Measurements from ENCODE around the gene MUC6.

Gene MUC6

DNA sequence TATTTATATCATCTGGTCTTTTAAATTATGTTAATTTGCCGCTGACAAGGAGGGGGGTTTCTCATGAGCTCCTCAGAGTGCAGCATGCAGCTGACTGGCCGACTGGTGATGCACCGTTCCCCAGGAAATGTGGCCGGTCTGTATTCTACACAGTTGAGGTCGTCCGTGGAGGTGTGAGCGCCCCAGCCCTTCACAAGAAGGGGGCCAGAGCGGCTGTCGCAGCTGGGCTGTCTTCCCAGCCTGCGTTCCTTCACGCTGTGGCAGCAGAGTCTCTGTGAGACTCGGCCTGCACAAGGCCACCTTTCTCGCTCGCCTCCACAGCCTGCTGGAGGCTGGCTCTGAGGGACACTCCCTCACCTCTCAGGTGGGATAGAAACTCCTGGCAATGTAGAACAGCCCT, 67.7 kb downstream of the MUC6 start:
- H3K36me3 ChIP-seq (ENCODE audit: low read depth), result peaks cover 29% of the 10 kb centered on the region
- ATAC-seq (ENCODE audit: low read depth) (no peak), DNase-seq (ENCODE audit: low spot score) (no peak)
- H3K9me3 ChIP-seq (ENCODE audit: severe bottlenecking), result no peaks in the 10 kb centered on the region
- H3K4me3 ChIP-seq (ENCODE audit: severe bottlenecking), result no peak overlapping the region
- no peaks in the 10 kb centered on the region for H3K4me1 ChIP-seq (ENCODE audit: insufficient read depth, poor library complexity, severe bottlenecking)
- no peaks in the 10 kb centered on the region for H3K27me3 ChIP-seq (ENCODE audit: insufficient read depth, poor library complexity, severe bottlenecking)
- TF ChIP-seq, protein P1, sequence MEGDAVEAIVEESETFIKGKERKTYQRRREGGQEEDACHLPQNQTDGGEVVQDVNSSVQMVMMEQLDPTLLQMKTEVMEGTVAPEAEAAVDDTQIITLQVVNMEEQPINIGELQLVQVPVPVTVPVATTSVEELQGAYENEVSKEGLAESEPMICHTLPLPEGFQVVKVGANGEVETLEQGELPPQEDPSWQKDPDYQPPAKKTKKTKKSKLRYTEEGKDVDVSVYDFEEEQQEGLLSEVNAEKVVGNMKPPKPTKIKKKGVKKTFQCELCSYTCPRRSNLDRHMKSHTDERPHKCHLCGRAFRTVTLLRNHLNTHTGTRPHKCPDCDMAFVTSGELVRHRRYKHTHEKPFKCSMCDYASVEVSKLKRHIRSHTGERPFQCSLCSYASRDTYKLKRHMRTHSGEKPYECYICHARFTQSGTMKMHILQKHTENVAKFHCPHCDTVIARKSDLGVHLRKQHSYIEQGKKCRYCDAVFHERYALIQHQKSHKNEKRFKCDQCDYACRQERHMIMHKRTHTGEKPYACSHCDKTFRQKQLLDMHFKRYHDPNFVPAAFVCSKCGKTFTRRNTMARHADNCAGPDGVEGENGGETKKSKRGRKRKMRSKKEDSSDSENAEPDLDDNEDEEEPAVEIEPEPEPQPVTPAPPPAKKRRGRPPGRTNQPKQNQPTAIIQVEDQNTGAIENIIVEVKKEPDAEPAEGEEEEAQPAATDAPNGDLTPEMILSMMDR (IDR thresholded peaks at IDR 0.05; ENCODE audit: poor library complexity, severe bottlenecking), result no peak
- H3K27ac ChIP-seq (ENCODE audit: poor library complexity, severe bottlenecking), result no peak overlapping the region

DNA sequence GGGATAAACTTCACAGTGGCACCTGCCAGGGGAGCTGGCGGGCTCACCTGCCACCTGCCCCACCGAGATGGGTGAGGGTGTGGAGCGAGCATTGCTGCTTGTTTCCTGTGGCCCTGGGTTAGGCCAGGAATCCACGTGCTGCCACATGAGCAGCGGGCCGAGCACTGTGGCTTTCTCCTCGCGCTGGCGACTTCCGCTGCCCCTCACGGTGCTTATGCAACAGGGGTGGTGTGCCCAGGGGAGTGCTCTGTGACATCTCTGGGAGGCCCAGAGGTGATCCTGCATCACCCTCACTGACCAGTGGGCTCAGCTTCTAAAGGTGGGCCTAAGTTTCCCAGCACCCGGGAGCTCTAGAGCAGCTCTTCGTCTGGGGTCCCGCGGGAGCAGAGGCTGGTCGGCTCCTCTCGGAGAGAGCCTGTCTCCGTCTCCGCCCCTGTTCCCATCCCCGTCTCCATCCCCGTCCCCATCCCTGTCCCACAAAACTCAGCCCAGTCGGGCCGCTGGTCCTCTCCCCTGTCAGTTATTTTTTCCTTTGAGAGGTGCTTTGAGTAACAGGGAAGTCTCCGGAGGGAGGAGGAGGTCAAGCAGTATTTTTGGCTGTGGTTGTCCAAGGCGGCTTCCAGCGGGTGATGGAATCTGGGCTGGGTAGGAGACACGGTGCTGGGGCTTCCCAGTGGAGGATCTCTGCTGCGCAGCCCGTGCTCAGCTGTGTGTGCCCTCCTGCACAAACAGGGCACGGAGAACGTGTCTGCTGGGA, 68.3 kb downstream of the MUC6 start:
- Histone ChIP-seq H3K4me1 (ENCODE audit: insufficient read depth, poor library complexity, severe bottlenecking) (no peaks in the 10 kb centered on the region), H3K36me3 (ENCODE audit: low read depth) (peaks cover 25% of the 10 kb centered on the region), H3K9me3 (ENCODE audit: severe bottlenecking) (no peaks in the 10 kb centered on the region), H3K27me3 (ENCODE audit: insufficient read depth, poor library complexity, severe bottlenecking) (no peaks in the 10 kb centered on the region), H3K4me3 (ENCODE audit: severe bottlenecking) (no peak overlapping the region), H3K27ac (ENCODE audit: poor library complexity, severe bottlenecking) (no peak overlapping the region)
- ATAC-seq (ENCODE audit: low read depth) (no peak; the same call in 2 of the 3 replicates), DNase-seq (ENCODE audit: low spot score) (no peak)
- TF ChIP-seq, protein P1 (IDR thresholded peaks at IDR 0.05; ENCODE audit: poor library complexity, severe bottlenecking), result no peak

DNA sequence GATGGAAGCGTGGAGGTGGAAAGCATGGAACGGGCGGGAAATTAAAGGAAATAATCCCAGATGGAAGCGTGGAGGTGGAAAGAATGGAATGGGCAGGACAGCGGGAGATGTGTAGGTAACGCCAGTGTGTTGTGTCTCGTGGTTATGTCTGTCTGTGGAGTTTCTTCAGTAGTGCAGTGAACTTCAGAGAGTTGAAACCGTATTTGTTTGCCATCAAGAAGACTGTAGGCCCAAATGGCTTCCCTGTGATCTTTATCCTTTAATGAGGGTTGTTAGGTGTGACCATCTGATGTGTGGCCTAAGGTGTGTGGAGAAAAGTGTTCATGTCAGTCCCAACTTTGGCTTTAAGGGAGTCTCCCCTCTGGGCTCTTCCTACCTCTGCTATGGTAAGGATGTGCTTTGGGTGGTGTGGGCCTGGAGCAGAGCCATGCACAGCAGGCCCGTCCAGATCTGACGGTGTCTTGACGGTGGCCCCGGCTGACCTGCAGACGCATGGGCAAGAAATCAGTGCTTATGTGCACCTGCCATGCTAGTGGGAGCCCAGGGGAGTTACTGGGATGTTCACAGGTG, 71.2 kb downstream of the MUC6 start:
- Histone ChIP-seq H3K27ac (ENCODE audit: poor library complexity, severe bottlenecking) (no peak overlapping the region), H3K36me3 (ENCODE audit: low read depth) (peaks cover 21% of the 10 kb centered on the region; the same call in 1 of the 2 replicates), H3K4me1 (ENCODE audit: insufficient read depth, poor library complexity, severe bottlenecking) (no peaks in the 10 kb centered on the region), H3K9me3 (ENCODE audit: severe bottlenecking) (no peaks in the 10 kb centered on the region), H3K27me3 (ENCODE audit: insufficient read depth, poor library complexity, severe bottlenecking) (no peaks in the 10 kb centered on the region), H3K4me3 (ENCODE audit: severe bottlenecking) (no peak overlapping the region)
- ATAC-seq (ENCODE audit: low read depth) (no peak), DNase-seq (ENCODE audit: low spot score) (no peak)
- TF ChIP-seq, protein P1 (IDR thresholded peaks at IDR 0.05; ENCODE audit: poor library complexity, severe bottlenecking), result no peak

DNA sequence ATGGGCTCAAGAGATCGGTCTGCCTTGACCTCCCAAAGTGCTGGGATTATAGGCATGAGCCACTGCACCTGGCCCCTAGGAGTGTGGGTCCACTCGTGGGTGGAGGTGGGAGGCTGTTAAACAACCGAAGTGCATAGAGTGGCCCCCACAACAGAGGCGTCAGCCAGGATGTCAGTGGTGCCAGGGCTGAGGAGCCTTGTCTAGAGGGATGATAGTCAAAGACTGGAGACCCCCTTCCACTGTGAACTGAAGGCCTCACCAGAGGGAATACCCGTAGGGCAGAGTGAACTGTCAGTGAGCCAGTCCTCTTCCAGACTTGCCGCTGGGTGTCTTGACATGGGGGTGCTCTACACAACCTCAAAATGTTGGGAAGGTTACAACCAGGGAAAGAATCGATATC, 72.7 kb downstream of the MUC6 start:
- no peak for ATAC-seq (ENCODE audit: low read depth)
- no peak for DNase-seq (ENCODE audit: low spot score)
- no peaks in the 10 kb centered on the region for H3K9me3 ChIP-seq (ENCODE audit: severe bottlenecking)
- H3K4me1 ChIP-seq (ENCODE audit: insufficient read depth, poor library complexity, severe bottlenecking), result no peaks in the 10 kb centered on the region
- no peak overlapping the region for H3K27ac ChIP-seq (ENCODE audit: poor library complexity, severe bottlenecking)
- no peaks in the 10 kb centered on the region for H3K27me3 ChIP-seq (ENCODE audit: insufficient read depth, poor library complexity, severe bottlenecking)
- no peak overlapping the region for H3K4me3 ChIP-seq (ENCODE audit: severe bottlenecking)
- TF ChIP-seq, protein P1 (IDR thresholded peaks at IDR 0.05; ENCODE audit: poor library complexity, severe bottlenecking), result no peak
- H3K36me3 ChIP-seq (ENCODE audit: low read depth), result peaks cover 19% of the 10 kb centered on the region

Data from RWPE2 (cell line).